DMS153 (cell line): Measurements from ENCODE around the gene BRPF1.

ENCODE experiments used
- DNase-seq: peaks from one replicate; lab custom pipeline; 2025; lab: John Stamatoyannopoulos, UW

BRPF1 gene

GRCh38 chr3:9736831-9737230 lies 5.3 kb downstream of the BRPF1 start:
- no peak for DNase-seq

GRCh38 chr3:9739181-9739580 lies 7.6 kb downstream of the BRPF1 start:
- no peak for DNase-seq

- DNase-seq = no peak
Measured at GRCh38 chr3:9742560-9742959, 11.0 kb downstream of the BRPF1 start.

- no peak for DNase-seq
Measured at GRCh38 chr3:9743548-9743947, 12.0 kb downstream of the BRPF1 start.

DNA sequence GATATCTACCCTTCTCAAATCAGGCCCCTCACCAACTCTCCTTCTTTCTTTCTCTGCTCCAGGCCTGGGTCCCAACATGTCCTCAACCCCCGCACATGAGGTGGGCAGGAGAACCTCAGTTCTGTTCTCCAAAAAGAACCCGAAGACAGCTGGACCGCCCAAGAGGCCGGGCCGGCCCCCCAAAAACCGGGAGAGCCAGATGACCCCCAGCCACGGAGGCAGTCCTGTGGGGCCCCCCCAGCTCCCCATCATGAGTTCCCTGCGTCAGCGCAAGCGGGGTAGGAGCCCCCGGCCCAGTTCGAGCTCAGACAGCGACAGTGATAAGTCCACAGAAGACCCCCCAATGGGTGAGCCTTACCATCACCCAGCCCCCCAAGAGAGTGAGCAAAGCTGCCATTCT lies 12.6 kb downstream of the BRPF1 start:
- DNase-seq = no peak

- DNase-seq = no peak
Measured at GRCh38 chr3:9745521-9745920, 14.0 kb downstream of the BRPF1 start.

DNA sequence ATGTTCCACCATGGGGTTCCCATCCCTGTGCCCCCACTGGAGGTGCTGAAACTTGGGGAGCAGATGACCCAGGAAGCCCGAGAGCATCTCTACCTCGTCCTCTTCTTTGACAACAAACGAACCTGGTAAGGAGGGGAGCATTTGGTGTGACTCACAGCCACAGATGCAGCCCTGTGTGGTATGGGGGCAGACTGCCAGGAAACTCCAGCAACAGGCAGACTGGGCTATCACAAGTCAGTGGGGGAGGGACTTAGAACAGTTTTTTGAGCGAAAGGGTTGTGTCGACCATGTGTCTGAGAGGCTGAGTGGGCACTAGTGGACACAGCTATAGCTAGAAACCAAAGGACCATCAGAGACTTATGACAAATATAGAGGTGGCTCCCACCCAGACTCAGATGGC lies 14.8 kb downstream of the BRPF1 start:
- DNase-seq = no peak

DNA sequence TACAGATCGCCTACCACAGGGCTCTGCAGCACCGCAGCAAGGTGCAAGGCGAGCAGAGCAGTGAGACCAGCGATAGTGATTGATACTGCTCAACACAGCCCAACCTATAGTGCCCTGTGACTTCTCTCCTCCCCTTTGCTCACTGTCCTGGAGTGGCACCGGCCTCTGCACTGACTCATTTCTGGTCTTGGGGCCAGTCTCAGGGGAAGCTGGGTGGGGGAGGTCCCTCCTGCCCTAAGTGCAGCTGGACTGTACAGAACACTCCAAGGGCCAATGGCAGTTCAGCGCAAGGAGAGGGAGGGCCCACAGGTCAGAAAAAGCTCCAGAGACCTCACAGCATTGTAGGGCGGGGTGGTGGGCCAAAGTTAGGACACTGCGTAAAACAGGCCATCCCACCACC lies 15.7 kb downstream of the BRPF1 start:
- DNase-seq = no peak

- DNase-seq = no peak
Measured at GRCh38 chr3:9748031-9748430, 16.5 kb downstream of the BRPF1 start.

GRCh38 chr3:9749296-9749644 lies 17.7 kb downstream of the BRPF1 start:
- DNase-seq = no peak

GRCh38 chr3:9749645-9750555 lies 18.4 kb downstream of the BRPF1 start, which contains the start of gene OGG1:
Gene OGG1, plus strand, starts transcription at chr3:9749952. Its CDS starts 335 bp downstream, at chr3:9750287.
- peak; percentile 81 for DNase-seq

- no peak for DNase-seq
Measured at GRCh38 chr3:9750556-9751411, 19.2 kb downstream of the BRPF1 start.

- DNase-seq = no peak
Measured at GRCh38 chr3:9754678-9755077, 23.1 kb downstream of the BRPF1 start.

DNA sequence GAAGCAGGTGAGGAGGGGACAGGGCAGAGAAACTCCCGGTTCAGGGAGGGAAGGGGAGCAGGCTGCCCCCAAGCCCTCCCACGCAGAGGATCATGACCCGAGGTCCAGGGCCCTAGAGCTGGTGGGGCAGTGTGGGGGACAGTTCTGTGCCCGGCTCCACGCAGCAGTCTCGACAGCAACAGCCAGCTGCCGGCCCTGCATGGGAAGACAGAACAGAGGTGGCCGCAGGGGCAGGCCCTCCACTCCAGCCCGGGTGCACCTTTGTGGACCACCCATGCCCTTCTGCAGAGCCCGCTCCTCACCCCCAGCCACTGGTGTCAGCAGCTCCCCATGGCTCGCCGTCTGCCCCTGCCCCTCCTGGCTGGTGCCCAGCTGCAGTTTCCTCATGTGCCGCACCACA lies 25.9 kb downstream of the BRPF1 start:
- no peak for DNase-seq

GRCh38 chr3:9760779-9761505 lies 29.4 kb downstream of the BRPF1 start:
- DNase-seq = no peak

GRCh38 chr3:9761919-9762318 lies 30.4 kb downstream of the BRPF1 start:
- DNase-seq = no peak

- DNase-seq = no peak
Measured at GRCh38 chr3:9762871-9763270, 31.3 kb downstream of the BRPF1 start.

GRCh38 chr3:9765865-9766264 lies 34.3 kb downstream of the BRPF1 start:
- no peak for DNase-seq

- DNase-seq = no peak
Measured at GRCh38 chr3:9767418-9767817, 35.9 kb downstream of the BRPF1 start.

- DNase-seq = no peak
Measured at GRCh38 chr3:9768141-9768775, 36.7 kb downstream of the BRPF1 start.

- no peak for DNase-seq
Measured at GRCh38 chr3:9769012-9769411, 37.5 kb downstream of the BRPF1 start.
